Sigmoid colon (tissue), 7 donors: ENCODE measurements around the gene PABPN1. TPM values are rescaled to one million over a fixed set of nuclear protein-coding genes. Genes with fewer than 3 reads are reported as not detected.

ENCODE experiments used
- DNase-seq: peaks from one replicate; pipeline ENCODE4 v3.0.0-alpha.2; 2019
- H3K27ac ChIP-seq, 4 donors: fragments of 200-600 bp; sonication (generic); one replicate each; pipeline ENCODE4 v1.5.1; 2016 to 2019; ENCODE audit warnings: mild to moderate bottlenecking in 1 of 4
- H3K27me3 ChIP-seq, 3 donors: fragments of 200-600 bp; sonication (generic); one replicate each; pipeline ENCODE4 v1.5.1; 2019; ENCODE audit warnings: mild to moderate bottlenecking in 1 of 3
- H3K36me3 ChIP-seq, 4 donors: fragments of 200-600 bp; sonication (generic); one replicate each; pipeline ENCODE4 v1.5.1; 2016 to 2019
- H3K4me1 ChIP-seq, 4 donors: fragments of 200-600 bp; sonication (generic); one replicate each; pipeline ENCODE4 v1.5.1; 2017 to 2019
- H3K4me3 ChIP-seq, 4 donors: fragments of 200-600 bp; sonication (generic); one replicate each; pipeline ENCODE4 v1.5.1; 2017 to 2019; ENCODE audit warnings: mild to moderate bottlenecking in 2 of 4, moderate library complexity in 1 of 4
- H3K9me3 ChIP-seq, 4 donors: fragments of 200-600 bp in 3 of 4; sonication (generic) in 3 of 4; one replicate each; pipeline versions ENCODE4 v1.5.1 to v1.6.1; 2013 to 2019
- CTCF ChIP-seq, 4 experiments: fragments of 450-650 bp in 3 of 4; fragments of 200-600 bp in 1 of 4; IDR thresholded peaks; one replicate each; pipeline ENCODE4 v1.5.1; 2016 to 2019; ENCODE audit warnings: antibody characterized with exemption in 4 of 4, mild to moderate bottlenecking in 3 of 4, moderate library complexity in 2 of 4
- EP300 ChIP-seq, 4 donors: sonication (generic); formaldehyde crosslinking; IDR thresholded peaks; one replicate each; pipeline ENCODE4 v1.6.1; 2017; ENCODE audit warnings: antibody characterized with exemption in 4 of 4
- POLR2A ChIP-seq, 2 donors: fragments of 450-650 bp; IDR thresholded peaks; one replicate each; pipeline ENCODE4 v1.6.1; 2016; ENCODE audit warnings: antibody characterized with exemption in 2 of 2, mild to moderate bottlenecking in 2 of 2, moderate library complexity in 2 of 2
- POLR2AphosphoS5 ChIP-seq, 4 donors: sonication (generic); formaldehyde crosslinking; IDR thresholded peaks; one replicate each; pipeline ENCODE4 v1.6.1; 2017; ENCODE audit warnings: antibody characterized with exemption in 4 of 4
- WGBS, 2 donors: extraction: QIAGEN DNeasy Blood & Tissue Kit; methylation state at CpG; one replicate each; pipeline ENCODE4 v1.1.7; 2013; 5-methylcytosine and 5-hydroxymethylcytosine counted together
- intact Hi-C: fragments of 100-400 bp; cut with DNase I; formaldehyde crosslinking; loops from one replicate; pipeline ENCODE4 v1.15.1; 2023
- polyA plus RNA-seq, 3 donors: library from polyadenylated mRNA; stranded (reverse); fragments of 200-250 nt; gene quantifications; one replicate each; pipeline ENCODE4 v1.2.3, GENCODE V29; 2013
- total RNA-seq, 4 donors: library from RNA; depleted of rRNA; stranded (reverse); fragments of >200 nt; gene quantifications; one replicate each; pipeline ENCODE4 v1.1.0, GENCODE V29; 2016
- donor health status: healthy with polysubstance abuse.
- donor health status: Bipolar disorder and iron deficiency.
- donor health status: healthy.

PABPN1 gene
- total and polyA plus RNA-seq, 7 donors: 38.3 to 137 (median 69.1) TPM

DNA sequence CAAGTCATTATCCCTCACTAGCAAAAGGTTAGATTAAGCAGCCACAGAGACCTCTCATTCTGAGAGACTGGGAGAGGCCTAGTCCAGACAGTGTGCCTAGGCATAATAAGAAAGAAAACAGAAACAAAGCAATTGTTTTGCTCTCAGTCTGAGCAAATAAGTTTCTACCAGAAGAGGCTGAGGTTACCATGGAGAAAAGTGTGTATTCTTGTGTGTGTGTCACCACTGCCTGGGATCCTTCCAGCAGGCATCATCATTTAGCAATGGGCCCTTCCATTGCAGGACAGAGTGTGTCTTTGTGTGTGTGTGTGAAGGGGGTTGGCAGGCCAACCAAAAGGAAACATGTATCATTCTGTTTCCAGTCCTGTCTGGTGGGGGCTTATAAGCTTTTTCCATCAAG is 40.1 kb downstream of the PABPN1 start:
- H3K27me3 ChIP-seq: no peaks in the 10 kb centered on the region
- H3K4me1 ChIP-seq: peaks cover 0 to 62% (median 30%) of the 10 kb centered on the region in 4 donors
- DNase-seq: no peak
- intact Hi-C loops: no loop called here
- no peak overlapping the region for H3K4me3 ChIP-seq
- H3K27ac ChIP-seq: peak overlapping the region; percentile 10 to 47 (median 38)
- H3K36me3 ChIP-seq: peaks cover 4 to 35% (median 11%) of the 10 kb centered on the region in 4 donors
- TF ChIP-seq EP300 (IDR thresholded peaks at IDR 0.05) (no peak), CTCF (IDR thresholded peaks at IDR 0.05) (no peak), POLR2AphosphoS5 (IDR thresholded peaks at IDR 0.05) (peak in 1 of 4 donors; percentile 27)
- H3K9me3 ChIP-seq: no peaks in the 10 kb centered on the region

- no peak for DNase-seq
- WGBS, 2 donors: 74 to 81% methylated on average over 6 of the region's 6 CpGs
- peaks cover 4 to 31% (median 11%) of the 10 kb centered on the region in 4 donors for H3K36me3 ChIP-seq
- intact Hi-C loops: no loop called here
- H3K4me1 ChIP-seq: peaks cover 0 to 66% (median 33%) of the 10 kb centered on the region in 4 donors
- no peaks in the 10 kb centered on the region for H3K9me3 ChIP-seq
- H3K27ac ChIP-seq: peak overlapping the region; percentile 22 to 47 (median 38)
- H3K27me3 ChIP-seq: no peaks in the 10 kb centered on the region
- no peak for TF ChIP-seq EP300 (IDR thresholded peaks at IDR 0.05)
- TF ChIP-seq CTCF (IDR thresholded peaks at IDR 0.05): no peak
- no peak overlapping the region for H3K4me3 ChIP-seq
These were observed 40.5 kb downstream of the PABPN1 start for GRCh38 chr14:23361763-23362162.

GRCh38 chr14:23362200-23362599 is 40.9 kb downstream of the PABPN1 start:
- intact Hi-C loops: no loop called here
- Histone ChIP-seq H3K36me3 (peaks cover 2 to 27% (median 8%) of the 10 kb centered on the region in 4 donors), H3K4me1 (peaks cover 0 to 70% (median 36%) of the 10 kb centered on the region in 4 donors), H3K9me3 (no peaks in the 10 kb centered on the region), H3K4me3 (no peak overlapping the region), H3K27me3 (no peaks in the 10 kb centered on the region), H3K27ac (peak overlapping the region; percentile 22 to 47 (median 38))
- no peak for DNase-seq
- TF ChIP-seq CTCF (IDR thresholded peaks at IDR 0.05): no peak
- TF ChIP-seq POLR2AphosphoS5 (IDR thresholded peaks at IDR 0.05): no peak
- TF ChIP-seq POLR2A (IDR thresholded peaks at IDR 0.05): no peak
- no peak for TF ChIP-seq EP300 (IDR thresholded peaks at IDR 0.05)
- WGBS, 2 donors: 65 to 78% methylated on average over 3 of the region's 3 CpGs

GRCh38 chr14:23364164-23365035 is 43.1 kb downstream of the PABPN1 start:
- H3K27me3 ChIP-seq: no peaks in the 10 kb centered on the region
- peak overlapping the region; percentile 92 to 98 (median 94) for H3K27ac ChIP-seq
- peaks cover 0 to 9% (median 4%) of the 10 kb centered on the region in 4 donors for H3K36me3 ChIP-seq
- H3K9me3 ChIP-seq: no peaks in the 10 kb centered on the region
- TF ChIP-seq POLR2A (IDR thresholded peaks at IDR 0.05) (no peak), POLR2AphosphoS5 (IDR thresholded peaks at IDR 0.05) (peak; percentile 35 to 48 (median 44))
- H3K4me1 ChIP-seq: peaks cover 0 to 70% (median 36%) of the 10 kb centered on the region in 4 donors
- DNase-seq: no peak
- peak overlapping the region; percentile 42 to 75 (median 65) for H3K4me3 ChIP-seq
- intact Hi-C loops: loop anchor here (5.0 kb wide), 1 partner anchor 193 kb away; the partner anchor contains the start of gene THTPA
- 37 to 52% methylated on average over 21 of the region's 21 CpGs for WGBS, 2 donors

DNA sequence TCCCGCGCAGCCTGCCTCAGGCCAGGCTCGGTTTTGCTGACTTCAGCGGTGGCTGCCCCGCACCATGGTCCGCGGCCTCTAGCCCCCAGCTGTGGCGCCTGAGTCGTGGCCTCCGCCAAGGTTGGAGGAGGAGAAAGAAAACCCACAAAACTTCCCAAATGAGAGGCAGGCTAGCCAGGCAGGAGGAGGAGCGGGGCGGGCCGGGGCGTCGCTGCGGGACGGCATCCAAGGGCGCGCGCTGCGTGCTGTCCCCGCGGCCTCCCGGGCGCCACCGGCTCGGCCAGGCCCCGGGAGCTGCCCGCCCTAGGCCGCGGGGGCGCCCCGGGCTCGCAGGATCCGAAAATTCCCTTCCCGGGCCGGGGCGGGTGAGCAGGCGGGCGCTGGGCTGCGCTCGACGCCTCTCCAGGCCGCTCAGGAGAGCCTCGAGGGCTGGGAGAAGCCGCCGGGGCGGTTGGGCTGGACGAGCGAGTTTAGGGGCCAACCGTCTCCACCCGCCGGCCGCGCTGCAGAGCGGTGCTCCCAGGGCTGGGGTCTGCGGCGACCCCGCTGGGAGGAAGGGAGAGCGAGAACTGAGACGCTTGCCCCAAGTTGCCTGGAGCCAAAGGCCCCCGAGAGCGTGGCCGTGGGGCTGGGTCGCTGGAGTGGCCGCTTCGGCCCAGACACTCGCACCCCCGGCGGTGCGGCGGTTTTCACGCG is 43.9 kb downstream of the PABPN1 start, which contains the start of gene EFS:
Gene EFS (minus strand): TSS at position 137 of the 696 bp plus-strand sequence. CDS start 147 bp downstream, outside the sequence.
- WGBS, 2 donors: 4% methylated on average over 74 of the region's 74 CpGs
- TF ChIP-seq POLR2AphosphoS5 (IDR thresholded peaks at IDR 0.05): peak in 2 of 4 donors; percentile 17 to 44
- no peak for TF ChIP-seq CTCF (IDR thresholded peaks at IDR 0.05)
- no peak for TF ChIP-seq POLR2A (IDR thresholded peaks at IDR 0.05)
- TF ChIP-seq EP300 (IDR thresholded peaks at IDR 0.05): no peak
- Histone ChIP-seq H3K27ac (peak within 1 kb of the TSS; percentile 92 to 98 (median 94)), H3K4me3 (peak within 1 kb of the TSS; percentile 42 to 75 (median 65)), H3K4me1 (peaks cover 0 to 65% (median 35%) of the 10 kb centered on the region in 4 donors), H3K27me3 (no peaks in the 10 kb centered on the region), H3K36me3 (peaks cover 0 to 3% (median under 1%) of the 10 kb centered on the region in 4 donors), H3K9me3 (no peaks in the 10 kb centered on the region)
- intact Hi-C loops: loop anchor here (5.0 kb wide), 1 partner anchor 192 kb away; the partner anchor contains the start of gene THTPA
- DNase-seq: no peak
